Loucy (cell line): ENCODE data around the gene EZH2.

ENCODE experiments used
- H2AFZ ChIP-seq: fragments of 200-600 bp; sonication (generic); 2 replicates; pipeline ENCODE4 v1.6.0; 2016; ENCODE audit warnings: antibody characterized with exemption, mild to moderate bottlenecking, low read length, moderate library complexity
- H3F3A ChIP-seq: fragments of 200-600 bp; 2 replicates; pipeline ENCODE4 v1.6.0; 2016; ENCODE audit warnings: antibody characterized with exemption, low read depth, mild to moderate bottlenecking
- H3K27me3 ChIP-seq: fragments of 200-600 bp; sonication (generic); 2 replicates; pipeline ENCODE4 v1.6.1; 2014; ENCODE audit warnings: low read length, mild to moderate bottlenecking; ENCODE audit not compliant: insufficient read depth, poor library complexity, severe bottlenecking
- H3K36me3 ChIP-seq: fragments of 200-600 bp; sonication (generic); 2 replicates; pipeline ENCODE4 v1.6.1; 2016; ENCODE audit warnings: low read length; ENCODE audit not compliant: insufficient read depth
- H3K4me1 ChIP-seq: fragments of 200-600 bp; sonication (generic); 2 replicates; pipeline ENCODE4 v1.5.1; 2014; ENCODE audit warnings: low read length, mild to moderate bottlenecking; ENCODE audit not compliant: insufficient read depth, poor library complexity, severe bottlenecking
- H3K4me2 ChIP-seq: fragments of 200-600 bp; sonication (generic); 2 replicates; pipeline ENCODE4 v1.6.0; 2014; ENCODE audit warnings: antibody characterized with exemption, low read length, low read depth, mild to moderate bottlenecking; ENCODE audit not compliant: poor library complexity, severe bottlenecking
- H3K4me3 ChIP-seq: fragments of 200-600 bp; sonication (generic); 2 replicates; pipeline ENCODE4 v1.5.1; 2014; ENCODE audit warnings: low read length, mild to moderate bottlenecking, mixed read lengths; ENCODE audit not compliant: poor library complexity, severe bottlenecking
- H3K79me2 ChIP-seq: fragments of 200-600 bp; sonication (generic); 2 replicates; pipeline ENCODE4 v1.6.1; 2014; ENCODE audit warnings: low read length; ENCODE audit not compliant: insufficient read depth
- H3K9ac ChIP-seq: fragments of 200-600 bp; sonication (generic); 2 replicates; pipeline ENCODE4 v1.6.0; 2014; ENCODE audit warnings: mild to moderate bottlenecking, low read depth, low read length, moderate library complexity; ENCODE audit not compliant: poor library complexity, severe bottlenecking
- H3K9me2 ChIP-seq: fragments of 200-600 bp; sonication (generic); replicated peaks from 2 replicates; pipeline ENCODE4 v1.6.1; 2016; ENCODE audit warnings: low read depth, low read length, mixed read lengths
- H3K9me3 ChIP-seq: fragments of 200-600 bp; sonication (generic); 2 replicates; pipeline ENCODE4 v1.6.1; 2014; ENCODE audit warnings: mild to moderate bottlenecking, antibody characterized with exemption, low read length, low read depth; ENCODE audit not compliant: insufficient read depth
- H4K20me1 ChIP-seq: fragments of 200-600 bp; sonication (generic); 2 replicates; pipeline ENCODE4 v1.6.0; 2014; ENCODE audit warnings: antibody characterized with exemption, low read length, mild to moderate bottlenecking; ENCODE audit not compliant: insufficient read depth, poor library complexity, severe bottlenecking
- EZH2phosphoT487 ChIP-seq: fragments of 200-600 bp; IDR thresholded peaks from 2 replicates; pipeline ENCODE4 v1.6.1; 2018; ENCODE audit warnings: antibody characterized with exemption, mild to moderate bottlenecking, moderate library complexity, borderline replicate concordance
- TF ChIP-seq, protein P1 (sequence below): fragments of 200-600 bp; sonication (generic); conservative IDR thresholded peaks from 2 replicates; pipeline ENCODE4 v1.5.1; 2014; ENCODE audit warnings: mild to moderate bottlenecking, antibody characterized with exemption, low read length

EZH2 gene

DNA sequence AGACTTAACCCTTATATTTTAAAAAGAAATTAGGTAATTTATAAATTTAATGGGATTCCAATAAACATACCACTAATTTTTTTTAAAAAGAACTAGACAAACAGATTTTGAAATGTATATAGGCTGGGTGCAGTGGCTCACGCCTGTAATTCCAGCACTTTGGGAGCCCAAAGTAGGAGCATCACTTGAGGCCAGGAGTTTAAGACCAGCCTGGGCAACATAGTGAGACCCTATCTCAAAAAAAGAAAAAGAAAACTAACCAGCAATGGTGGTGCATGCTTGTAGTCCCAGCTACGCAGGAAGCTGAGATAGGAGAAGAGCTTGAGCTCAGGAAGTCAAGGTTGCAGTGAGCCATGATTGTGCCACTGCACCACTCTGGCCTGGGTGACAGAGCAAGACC is 62.7 kb downstream of the EZH2 start:
- Histone ChIP-seq H2AFZ (no peak overlapping the region), H3K36me3 (no peaks in the 10 kb centered on the region), H3K9ac (no peak overlapping the region), H3K4me3 (no peak overlapping the region), H4K20me1 (no peaks in the 10 kb centered on the region), H3K9me2 (no peaks in the 10 kb centered on the region), H3K4me1 (no peaks in the 10 kb centered on the region), H3K79me2 (no peaks in the 10 kb centered on the region), H3K9me3 (no peaks in the 10 kb centered on the region), H3K4me2 (no peak overlapping the region), H3F3A (no peaks in the 10 kb centered on the region), H3K27me3 (no peaks in the 10 kb centered on the region)
- TF ChIP-seq, protein P1, sequence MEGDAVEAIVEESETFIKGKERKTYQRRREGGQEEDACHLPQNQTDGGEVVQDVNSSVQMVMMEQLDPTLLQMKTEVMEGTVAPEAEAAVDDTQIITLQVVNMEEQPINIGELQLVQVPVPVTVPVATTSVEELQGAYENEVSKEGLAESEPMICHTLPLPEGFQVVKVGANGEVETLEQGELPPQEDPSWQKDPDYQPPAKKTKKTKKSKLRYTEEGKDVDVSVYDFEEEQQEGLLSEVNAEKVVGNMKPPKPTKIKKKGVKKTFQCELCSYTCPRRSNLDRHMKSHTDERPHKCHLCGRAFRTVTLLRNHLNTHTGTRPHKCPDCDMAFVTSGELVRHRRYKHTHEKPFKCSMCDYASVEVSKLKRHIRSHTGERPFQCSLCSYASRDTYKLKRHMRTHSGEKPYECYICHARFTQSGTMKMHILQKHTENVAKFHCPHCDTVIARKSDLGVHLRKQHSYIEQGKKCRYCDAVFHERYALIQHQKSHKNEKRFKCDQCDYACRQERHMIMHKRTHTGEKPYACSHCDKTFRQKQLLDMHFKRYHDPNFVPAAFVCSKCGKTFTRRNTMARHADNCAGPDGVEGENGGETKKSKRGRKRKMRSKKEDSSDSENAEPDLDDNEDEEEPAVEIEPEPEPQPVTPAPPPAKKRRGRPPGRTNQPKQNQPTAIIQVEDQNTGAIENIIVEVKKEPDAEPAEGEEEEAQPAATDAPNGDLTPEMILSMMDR, result no peak
- no peak for TF ChIP-seq EZH2phosphoT487

DNA sequence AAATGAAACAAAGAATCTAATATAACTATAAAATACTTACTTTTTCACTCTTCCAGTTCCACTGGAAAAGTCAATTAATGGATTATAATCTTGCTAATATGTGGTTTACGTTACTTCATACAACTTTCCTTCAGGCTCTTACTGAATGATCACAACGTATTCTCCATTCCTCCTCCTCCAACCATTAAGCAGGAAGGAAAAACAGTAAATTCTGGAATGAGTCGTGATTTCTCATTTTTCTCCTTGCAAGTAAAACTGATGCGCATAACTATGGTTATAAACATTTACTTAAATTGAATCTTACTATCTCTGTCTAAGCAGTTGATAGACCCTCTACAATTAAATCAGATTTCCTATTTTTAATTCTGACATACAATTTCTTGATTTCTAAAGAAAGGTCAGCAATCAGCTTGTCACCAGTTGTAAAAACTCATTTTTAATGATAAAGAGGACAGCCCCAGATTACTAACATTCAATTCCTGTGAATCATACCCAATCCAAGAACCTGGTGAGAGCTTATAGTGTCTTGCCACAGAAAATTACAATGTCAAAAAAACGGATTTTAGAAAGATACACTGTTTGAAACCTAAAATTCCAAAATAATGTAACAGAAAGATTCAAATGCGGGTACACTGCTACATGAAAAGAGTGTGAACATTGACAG is 64.3 kb downstream of the EZH2 start:
- Histone ChIP-seq H3K4me2 (no peak overlapping the region), H3K9me3 (no peaks in the 10 kb centered on the region), H3K4me3 (no peak overlapping the region), H3K9ac (no peak overlapping the region), H3K79me2 (no peaks in the 10 kb centered on the region), H3K4me1 (no peaks in the 10 kb centered on the region), H3F3A (no peaks in the 10 kb centered on the region), H3K36me3 (no peaks in the 10 kb centered on the region), H2AFZ (no peak overlapping the region), H4K20me1 (no peaks in the 10 kb centered on the region), H3K9me2 (no peaks in the 10 kb centered on the region), H3K27me3 (no peaks in the 10 kb centered on the region)
- TF ChIP-seq, protein P1, result no peak

DNA sequence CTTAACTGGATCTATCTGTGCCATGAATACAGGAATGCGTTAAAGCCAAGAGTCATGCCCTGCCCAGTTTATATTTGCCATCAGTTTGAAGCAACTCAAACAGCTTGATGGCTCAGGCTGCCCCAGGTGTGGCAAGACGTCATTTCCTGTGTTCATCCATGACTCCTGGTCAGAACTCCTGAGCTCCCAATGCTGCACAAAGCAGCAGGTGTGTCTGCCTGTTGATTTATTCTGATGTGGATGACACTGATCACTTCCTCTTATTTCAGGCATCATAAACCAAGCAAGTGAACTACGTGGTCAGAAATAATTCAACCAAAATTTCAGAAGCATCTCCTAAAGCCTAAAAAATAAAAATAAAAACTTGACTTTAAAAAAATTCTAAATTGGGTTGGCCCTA is 68.5 kb downstream of the EZH2 start:
- no peak overlapping the region for H3K4me3 ChIP-seq
- H3K4me1 ChIP-seq, result peaks cover 6% of the 10 kb centered on the region
- H3F3A ChIP-seq, result no peaks in the 10 kb centered on the region
- H3K79me2 ChIP-seq, result no peaks in the 10 kb centered on the region
- H3K4me2 ChIP-seq, result no peak overlapping the region
- no peak overlapping the region for H3K9ac ChIP-seq
- H3K27me3 ChIP-seq, result no peaks in the 10 kb centered on the region
- H3K36me3 ChIP-seq, result no peaks in the 10 kb centered on the region
- H2AFZ ChIP-seq, result no peak overlapping the region
- TF ChIP-seq, protein P1, result no peak
- TF ChIP-seq EZH2phosphoT487, result no peak
- H3K9me2 ChIP-seq, result no peaks in the 10 kb centered on the region
- no peaks in the 10 kb centered on the region for H3K9me3 ChIP-seq
- no peaks in the 10 kb centered on the region for H4K20me1 ChIP-seq
